Urothelium cell line (cell line): ENCODE data around the gene SEC63.

ENCODE experiments used
- DNase-seq: peaks from one replicate; pipeline ENCODE4 v3.0.0; 2011; ENCODE audit warnings: low spot score, mixed read lengths
- FAIRE-seq: peaks from 2 replicates; lab custom pipeline; 2011; peaks lifted over from hg19 to GRCh38; lab: Jason Lieb, UNC

SEC63 gene

DNA sequence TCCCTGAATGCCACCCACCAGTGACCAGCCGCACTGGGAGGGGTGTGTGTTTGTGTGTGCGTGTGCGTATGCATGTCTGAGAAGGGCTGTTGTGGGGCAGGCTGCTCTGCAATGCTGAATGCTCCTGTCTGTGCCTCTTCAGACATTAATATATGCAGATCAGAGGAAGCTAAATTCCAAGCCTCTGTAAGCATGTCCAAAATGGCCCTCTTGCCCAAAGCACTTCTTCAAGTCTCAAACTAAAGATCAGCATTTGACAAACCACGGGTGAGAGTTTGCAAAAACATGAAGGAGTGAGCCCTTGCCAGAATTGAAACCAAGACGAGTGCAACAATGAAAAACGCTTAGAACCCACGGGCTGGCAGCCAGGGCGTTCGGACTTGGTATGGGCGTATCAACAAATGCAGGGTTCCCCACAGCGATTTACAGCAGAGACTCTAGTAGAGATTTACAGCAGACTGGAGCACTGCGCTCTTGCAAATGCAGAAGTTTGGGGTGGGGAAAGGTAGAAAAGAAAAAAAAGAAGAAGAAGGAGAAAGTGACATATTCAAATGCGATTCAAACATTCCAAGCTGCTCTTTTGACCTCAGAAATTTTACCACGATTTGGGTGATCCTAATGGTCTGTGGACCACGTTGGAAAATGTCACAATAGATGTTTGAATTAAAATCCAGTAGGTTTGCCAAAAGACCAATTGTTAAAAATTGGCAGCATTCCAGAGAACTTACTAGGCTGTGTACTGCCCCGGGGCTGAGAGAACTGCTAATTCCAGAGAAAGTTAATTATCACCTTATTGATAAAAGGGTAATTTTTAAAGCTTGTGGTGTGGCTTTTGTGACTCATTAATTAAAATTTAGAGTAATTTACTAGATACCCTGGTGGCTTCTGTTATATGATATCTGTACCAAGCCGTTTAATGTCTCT lies 137.4 kb downstream of the SEC63 start:
- DNase-seq (no peak), FAIRE-seq (no peak)

DNA sequence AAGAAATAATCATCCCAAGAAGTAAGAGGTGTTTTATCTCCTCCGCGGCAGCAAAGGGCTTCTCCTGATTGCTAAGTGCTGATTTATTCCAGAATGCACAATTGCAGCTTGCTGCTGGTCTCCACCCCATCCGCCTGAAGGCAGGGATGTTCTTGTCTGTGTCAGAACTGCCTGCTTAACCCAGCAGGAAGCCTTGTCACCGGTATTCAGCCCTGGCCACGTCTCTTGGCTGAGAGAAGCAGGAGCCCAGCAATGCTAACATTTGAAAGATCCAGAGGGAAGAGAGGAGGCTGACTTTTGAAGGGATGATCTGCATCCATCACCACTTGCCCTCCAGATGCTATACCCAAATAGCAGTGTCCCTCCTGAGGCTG lies 138.1 kb downstream of the SEC63 start:
- no peak for FAIRE-seq

DNA sequence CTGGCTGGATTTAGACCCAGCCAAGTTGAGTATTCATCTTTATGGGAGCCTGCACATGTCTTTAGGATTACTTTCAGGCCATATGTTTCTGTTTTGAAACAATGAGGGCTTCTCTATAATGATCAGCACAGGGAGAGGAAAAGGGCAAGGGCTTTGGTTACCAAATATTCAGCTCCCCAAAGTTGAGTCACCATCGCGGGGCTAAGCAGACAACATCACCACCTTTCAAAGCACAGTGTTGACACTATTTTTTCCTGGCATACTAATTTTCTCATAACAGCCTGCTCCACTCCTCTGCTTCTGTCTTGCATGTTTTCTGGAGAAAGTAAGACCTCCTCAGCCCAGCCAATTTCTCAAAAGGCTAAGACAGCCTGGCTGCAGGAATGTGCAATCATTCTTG lies 138.8 kb downstream of the SEC63 start:
- DNase-seq (no peak), FAIRE-seq (no peak)

More for the DNA sequence above, 138.1 kb downstream of the SEC63 start:
- no peak for DNase-seq

DNA sequence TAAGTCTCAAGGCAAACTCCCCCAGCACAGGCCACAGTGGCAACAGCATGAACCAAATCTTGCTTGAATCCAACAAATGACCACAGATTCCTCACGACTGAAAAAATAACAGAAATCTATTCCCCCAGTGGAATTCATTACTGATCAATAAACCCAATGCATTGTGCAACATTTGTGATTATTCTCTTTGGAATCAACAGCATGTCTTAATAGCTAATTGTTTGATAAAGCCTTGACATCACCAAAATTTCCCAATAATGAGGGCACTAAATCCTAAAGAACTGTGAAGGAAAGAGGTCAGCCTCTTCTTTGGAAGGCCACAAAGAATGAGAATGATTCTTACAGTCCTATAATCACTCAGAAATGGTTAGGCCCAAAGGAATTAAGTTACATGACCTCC lies 139.7 kb downstream of the SEC63 start:
- FAIRE-seq (no peak), DNase-seq (no peak)

DNA sequence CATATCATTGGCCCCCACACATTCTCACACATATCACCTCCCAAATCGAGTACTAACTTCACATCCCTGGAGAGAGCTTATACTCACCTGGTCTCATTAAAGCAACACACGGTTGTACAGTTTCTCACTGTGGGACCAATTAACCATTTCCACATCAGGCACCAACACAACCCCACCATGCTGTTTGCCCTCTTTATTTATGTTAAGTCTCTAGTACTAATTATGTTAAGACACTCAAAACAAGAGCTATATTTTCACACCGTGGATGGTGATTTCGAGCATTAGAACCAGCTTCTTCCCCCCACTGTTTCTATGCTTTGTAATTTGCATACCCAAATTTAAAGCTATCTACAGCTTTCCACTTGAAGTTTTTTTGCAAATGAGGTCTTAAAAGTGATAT lies 140.2 kb downstream of the SEC63 start:
- DNase-seq (no peak), FAIRE-seq (no peak)
